Stimulated activated naive CD8-positive, alpha-beta T cell treated with anti-CD3 and anti-CD28 coated beads, Interleukin-15, amount 100 ng/mL, for 72 hours (primary cell): ENCODE measurements around the gene PHOSPHO1.
"Not testable (repeated sequence)": the region's sequence is repeated elsewhere in the genome, so short reads cannot be mapped to it uniquely, and the experiment has no call there.

Experiments
- ATAC-seq: fragments of 150-1000 bp; cut with Tn5 transposase; 2 replicates; pipeline ENCODE4 v1.10.0; 2021; ENCODE audit warnings: mild to moderate bottlenecking, moderate library complexity
- DNase-seq, 2 donors: peaks; one replicate each; pipeline ENCODE4 v3.0.0; 2021 to 2022
- H3K27ac Mint-ChIP-seq, 2 donors: one replicate each; pipeline ENCODE4 v1.8.0; 2022; ENCODE audit warnings: mild to moderate bottlenecking in 2 of 2, mixed read lengths in 2 of 2, moderate library complexity in 2 of 2
- H3K27me3 Mint-ChIP-seq: one replicate; pipeline ENCODE4 v1.8.0; 2022; ENCODE audit warnings: mixed read lengths
- H3K4me1 Mint-ChIP-seq: one replicate; pipeline ENCODE4 v1.8.0; 2022; ENCODE audit warnings: mild to moderate bottlenecking, mixed read lengths
- H3K4me3 Mint-ChIP-seq, 2 donors: one replicate each; pipeline ENCODE4 v1.8.0; 2022; ENCODE audit warnings: mild to moderate bottlenecking in 2 of 2, mixed read lengths in 2 of 2, moderate library complexity in 1 of 2
- H3K9me3 Mint-ChIP-seq, 2 donors: one replicate each; pipeline ENCODE4 v1.8.0; 2022; ENCODE audit warnings: mixed read lengths in 2 of 2

PHOSPHO1 gene

GRCh38 chr17:49230636-49231562 lies at the start of gene PHOSPHO1:
PHOSPHO1 (minus strand) TSS chr17:49230787; CDS start chr17:49226691, 4,096 bp downstream.
- H3K27ac Mint-ChIP-seq, result peak within 1 kb of the TSS in 1 of 2 donors; percentile 39
- peak; percentile 82 to 84 for DNase-seq
- peak within 1 kb of the TSS; percentile 78 to 88 for H3K4me3 Mint-ChIP-seq
- peaks cover 42% of the 10 kb centered on the region for H3K4me1 Mint-ChIP-seq
- H3K9me3 Mint-ChIP-seq, result no peaks in the 10 kb centered on the region
- ATAC-seq, result peak; percentile 89
- peaks cover 49% of the 10 kb centered on the region for H3K27me3 Mint-ChIP-seq

GRCh38 chr17:49280061-49280460 lies 49.5 kb upstream of the PHOSPHO1 start:
- Mint-ChIP-seq H3K4me3 (no peak overlapping the region), H3K27ac (peak overlapping the region in 1 of 2 donors; percentile 4), H3K4me1 (no peaks in the 10 kb centered on the region), H3K9me3 (no peaks in the 10 kb centered on the region), H3K27me3 (no peaks in the 10 kb centered on the region)
- DNase-seq (no peak), ATAC-seq (no peak)

- H3K4me3 Mint-ChIP-seq, ATAC-seq: not testable (repeated sequence)
Measured at GRCh38 chr17:49279263-49280015, 48.9 kb upstream of the PHOSPHO1 start.

GRCh38 chr17:49278076-49278475 lies 47.5 kb upstream of the PHOSPHO1 start:
- no peak for ATAC-seq
- H3K4me3 Mint-ChIP-seq, result no peak overlapping the region
- no peak for DNase-seq
- H3K9me3 Mint-ChIP-seq, result no peaks in the 10 kb centered on the region
- no peaks in the 10 kb centered on the region for H3K4me1 Mint-ChIP-seq
- no peaks in the 10 kb centered on the region for H3K27me3 Mint-ChIP-seq
- no peak overlapping the region for H3K27ac Mint-ChIP-seq

More at GRCh38 chr17:49279263-49280015, 48.9 kb upstream of the PHOSPHO1 start:
- not testable (repeated sequence) for H3K4me1 Mint-ChIP-seq, H3K27me3 Mint-ChIP-seq, DNase-seq, H3K9me3 Mint-ChIP-seq
- H3K27ac Mint-ChIP-seq, result peak overlapping the region in 1 of 2 donors; percentile 4

- DNase-seq, result no peak
- ATAC-seq, result no peak
- no peaks in the 10 kb centered on the region for H3K9me3 Mint-ChIP-seq
- no peaks in the 10 kb centered on the region for H3K27me3 Mint-ChIP-seq
- no peaks in the 10 kb centered on the region for H3K4me1 Mint-ChIP-seq
- no peak overlapping the region for H3K4me3 Mint-ChIP-seq
- no peak overlapping the region for H3K27ac Mint-ChIP-seq
Measured at GRCh38 chr17:49277638-49278037, 47.1 kb upstream of the PHOSPHO1 start.

- not testable (repeated sequence) for ATAC-seq, H3K27ac Mint-ChIP-seq, H3K9me3 Mint-ChIP-seq, H3K4me3 Mint-ChIP-seq, DNase-seq, H3K27me3 Mint-ChIP-seq, H3K4me1 Mint-ChIP-seq
Measured at GRCh38 chr17:49275981-49276380, 45.4 kb upstream of the PHOSPHO1 start.

GRCh38 chr17:49269356-49269755 lies 38.8 kb upstream of the PHOSPHO1 start:
- H3K27me3 Mint-ChIP-seq, result no peaks in the 10 kb centered on the region
- H3K27ac Mint-ChIP-seq, result no peak overlapping the region
- H3K4me1 Mint-ChIP-seq, result no peaks in the 10 kb centered on the region
- ATAC-seq (no peak), DNase-seq (no peak)
- H3K4me3 Mint-ChIP-seq, result no peak overlapping the region
- no peaks in the 10 kb centered on the region for H3K9me3 Mint-ChIP-seq

GRCh38 chr17:49267912-49268311 lies 37.3 kb upstream of the PHOSPHO1 start:
- Mint-ChIP-seq H3K4me3 (no peak overlapping the region), H3K27me3 (peaks cover 8% of the 10 kb centered on the region), H3K27ac (no peak overlapping the region), H3K9me3 (no peaks in the 10 kb centered on the region), H3K4me1 (no peaks in the 10 kb centered on the region)
- DNase-seq (no peak), ATAC-seq (no peak)

GRCh38 chr17:49266233-49266632 lies 35.6 kb upstream of the PHOSPHO1 start:
- Mint-ChIP-seq H3K9me3 (no peaks in the 10 kb centered on the region), H3K27me3 (peaks cover 8% of the 10 kb centered on the region), H3K4me3 (no peak overlapping the region), H3K4me1 (peaks cover 2% of the 10 kb centered on the region), H3K27ac (no peak overlapping the region)
- ATAC-seq (no peak), DNase-seq (no peak)

GRCh38 chr17:49261540-49261939 lies 31.0 kb upstream of the PHOSPHO1 start:
- not testable (repeated sequence) for H3K4me3 Mint-ChIP-seq, H3K9me3 Mint-ChIP-seq, DNase-seq, H3K27ac Mint-ChIP-seq, ATAC-seq
- Mint-ChIP-seq H3K27me3 (peaks cover 15% of the 10 kb centered on the region), H3K4me1 (peaks cover 10% of the 10 kb centered on the region)

GRCh38 chr17:49260817-49261291 lies 30.3 kb upstream of the PHOSPHO1 start:
- H3K9me3 Mint-ChIP-seq, result no peaks in the 10 kb centered on the region
- peaks cover 15% of the 10 kb centered on the region for H3K27me3 Mint-ChIP-seq
- peak in 1 of 2 donors; percentile 5 for DNase-seq
- peaks cover 10% of the 10 kb centered on the region for H3K4me1 Mint-ChIP-seq
- H3K27ac Mint-ChIP-seq, result peak overlapping the region; percentile 71 to 82
- H3K4me3 Mint-ChIP-seq, result peak overlapping the region; percentile 86 to 88
- peak; percentile 16 for ATAC-seq

- DNase-seq (peak; percentile 55 to 58), ATAC-seq (peak; percentile 90)
- Mint-ChIP-seq H3K27me3 (peaks cover 15% of the 10 kb centered on the region), H3K4me3 (peak overlapping the region; percentile 86 to 88), H3K4me1 (peaks cover 10% of the 10 kb centered on the region), H3K27ac (peak overlapping the region; percentile 71 to 82), H3K9me3 (no peaks in the 10 kb centered on the region)
Measured at GRCh38 chr17:49260011-49260816, 29.6 kb upstream of the PHOSPHO1 start.

GRCh38 chr17:49259663-49260010 lies 29.1 kb upstream of the PHOSPHO1 start:
- peaks cover 15% of the 10 kb centered on the region for H3K27me3 Mint-ChIP-seq

GRCh38 chr17:49258394-49258793 lies 27.8 kb upstream of the PHOSPHO1 start:
- H3K27me3 Mint-ChIP-seq, result peaks cover 9% of the 10 kb centered on the region

More at GRCh38 chr17:49259663-49260010, 29.1 kb upstream of the PHOSPHO1 start:
- H3K9me3 Mint-ChIP-seq, result no peaks in the 10 kb centered on the region
- peak overlapping the region; percentile 48 to 81 for H3K27ac Mint-ChIP-seq
- ATAC-seq (no peak), DNase-seq (peak in 1 of 2 donors; percentile 5)
- peaks cover 10% of the 10 kb centered on the region for H3K4me1 Mint-ChIP-seq
- peak overlapping the region; percentile 86 to 88 for H3K4me3 Mint-ChIP-seq

GRCh38 chr17:49255125-49255524 lies 24.5 kb upstream of the PHOSPHO1 start:
- ATAC-seq (no peak), DNase-seq (no peak)
- Mint-ChIP-seq H3K27ac (no peak overlapping the region), H3K9me3 (no peaks in the 10 kb centered on the region), H3K4me3 (no peak overlapping the region), H3K27me3 (peaks cover 7% of the 10 kb centered on the region), H3K4me1 (no peaks in the 10 kb centered on the region)

More at GRCh38 chr17:49258394-49258793, 27.8 kb upstream of the PHOSPHO1 start:
- Mint-ChIP-seq H3K4me3 (no peak overlapping the region), H3K4me1 (peaks cover 10% of the 10 kb centered on the region), H3K9me3 (no peaks in the 10 kb centered on the region), H3K27ac (no peak overlapping the region)
- no peak for DNase-seq
- ATAC-seq, result no peak
